Natural killer cell (primary cell): ENCODE results near the gene ZBTB42. TPM values are rescaled to one million over a fixed set of nuclear protein-coding genes. Genes with fewer than 3 reads are reported as not detected.

Experiments
- ATAC-seq, 3 donors: fragments of 150-1000 bp in 2 of 3; fragments of 200-7000 bp in 1 of 3; cut with Tn5 transposase; 1 replicate in 1 of 3; 2 replicates in 2 of 3; pipeline ENCODE4 v1.10.0; 2021; ENCODE audit warnings: mild to moderate bottlenecking in 2 of 3, moderate library complexity in 2 of 3
- DNase-seq, 2 donors: peaks; one replicate each; pipeline versions ENCODE4 v3.0.0 to v3.0.0-alpha.2; 2013 to 2021; ENCODE audit warnings: mixed read lengths in 1 of 2
- H3K27ac ChIP-seq: one replicate; pipeline ENCODE4 v1.5.1; 2013; ENCODE audit warnings: mild to moderate bottlenecking, low read length
- H3K27me3 ChIP-seq: one replicate; pipeline ENCODE4 v1.6.1; 2013; ENCODE audit warnings: low read length; ENCODE audit not compliant: control insufficient read depth, insufficient read depth
- H3K36me3 ChIP-seq: one replicate; pipeline ENCODE4 v1.6.1; 2013; ENCODE audit warnings: low read length; ENCODE audit not compliant: control insufficient read depth, insufficient read depth
- H3K4me1 ChIP-seq: one replicate; pipeline ENCODE4 v1.6.1; 2013; ENCODE audit warnings: low read length; ENCODE audit not compliant: control insufficient read depth, insufficient read depth
- H3K4me3 ChIP-seq: one replicate; pipeline ENCODE4 v1.5.1; 2013; ENCODE audit warnings: low read length
- H3K9me3 ChIP-seq: one replicate; pipeline ENCODE4 v1.6.1; 2013; ENCODE audit warnings: low read length; ENCODE audit not compliant: control insufficient read depth, insufficient read depth
- H3K27ac Mint-ChIP-seq, 2 donors: one replicate each; pipeline ENCODE4 v1.8.0; 2022; ENCODE audit warnings: mild to moderate bottlenecking in 2 of 2, mixed read lengths in 2 of 2, moderate library complexity in 1 of 2
- H3K27me3 Mint-ChIP-seq, 2 donors: one replicate each; pipeline ENCODE4 v1.8.0; 2022; ENCODE audit warnings: low read depth in 2 of 2, mixed read lengths in 2 of 2
- H3K36me3 Mint-ChIP-seq: one replicate; pipeline ENCODE4 v1.8.0; 2022; ENCODE audit warnings: mixed read lengths
- H3K4me1 Mint-ChIP-seq, 2 donors: one replicate each; pipeline ENCODE4 v1.8.0; 2022; ENCODE audit warnings: mixed read lengths in 2 of 2
- H3K4me3 Mint-ChIP-seq: one replicate; pipeline ENCODE4 v1.8.0; 2022; ENCODE audit warnings: mild to moderate bottlenecking, moderate library complexity, mixed read lengths
- H3K9me3 Mint-ChIP-seq, 2 donors: one replicate each; pipeline ENCODE4 v1.8.0; 2022; ENCODE audit warnings: mixed read lengths in 2 of 2
- CTCF ChIP-seq: fragments of 200-600 bp; IDR thresholded peaks from one replicate; pipeline ENCODE4 v1.8.0; 2022; ENCODE audit warnings: antibody characterized with exemption
- WGBS: methylation state at CpG from one replicate; pipeline ENCODE4 v1.1.7; 2013; ENCODE audit warnings: missing lambda C conversion rate; ENCODE audit not compliant: insufficient coverage; 5-methylcytosine and 5-hydroxymethylcytosine counted together
- intact Hi-C: fragments of 100-400 bp; cut with micrococcal nuclease; formaldehyde crosslinking; loops from one replicate; pipeline ENCODE4 v1.14.2; 2022
- total RNA-seq, 4 donors: library from RNA; stranded (reverse); fragments of 120-200 nt in 1 of 4; gene quantifications; one replicate each; pipeline versions ENCODE4 v1.2.3 to v1.2.4, GENCODE V29; 2013 to 2022

The ZBTB42 gene
- total RNA-seq, 3 donors from 2014 or later (not counting 1 experiment from before 2014, with no cell fraction given): 3.6 to 4.5 (median 3.7) TPM

DNA sequence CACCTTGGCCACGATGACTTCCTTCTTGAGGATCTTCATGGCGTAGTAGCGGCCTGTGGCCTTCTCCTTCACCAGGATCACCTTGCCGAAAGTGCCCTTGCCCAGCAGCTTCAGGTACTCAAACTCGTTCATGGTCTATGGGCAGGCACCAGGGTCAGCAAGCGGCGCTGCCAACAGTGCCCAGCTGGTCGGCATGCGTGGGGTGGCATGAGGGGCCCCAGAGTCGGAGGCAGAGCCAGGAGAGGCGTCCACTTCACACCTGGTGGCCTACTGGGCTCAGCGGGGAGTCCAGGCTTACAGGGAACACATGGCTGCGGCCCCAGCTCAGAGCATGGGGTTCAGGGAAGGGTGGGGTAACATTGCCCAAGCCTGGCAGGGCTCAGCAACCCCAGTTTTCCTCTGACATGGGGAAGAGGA is 25.8 kb upstream of the ZBTB42 start:
- H3K4me1 ChIP-seq: no peaks in the 10 kb centered on the region
- ATAC-seq (no peak), DNase-seq (no peak)
- no peak overlapping the region for H3K4me3 Mint-ChIP-seq
- WGBS: 92% methylated on average over 13 of the region's 13 CpGs
- H3K27ac ChIP-seq: no peak overlapping the region
- peaks cover 0 to 2% of the 10 kb centered on the region in 2 donors for H3K9me3 Mint-ChIP-seq
- H3K27me3 ChIP-seq: no peaks in the 10 kb centered on the region
- H3K4me3 ChIP-seq: no peak overlapping the region
- no peak overlapping the region for H3K27ac Mint-ChIP-seq
- H3K9me3 ChIP-seq: no peaks in the 10 kb centered on the region
- H3K4me1 Mint-ChIP-seq: peaks cover 0 to 10% of the 10 kb centered on the region in 2 donors
- TF ChIP-seq CTCF: no peak
- no peaks in the 10 kb centered on the region for H3K36me3 Mint-ChIP-seq
- no peaks in the 10 kb centered on the region for H3K27me3 Mint-ChIP-seq
- intact Hi-C loops: no loop called here
- H3K36me3 ChIP-seq: peaks cover 45% of the 10 kb centered on the region

- Histone ChIP-seq H3K9me3 (no peaks in the 10 kb centered on the region), H3K27ac (no peak overlapping the region), H3K4me3 (no peak overlapping the region), H3K4me1 (no peaks in the 10 kb centered on the region), H3K27me3 (no peaks in the 10 kb centered on the region), H3K36me3 (peaks cover 38% of the 10 kb centered on the region)
- no peak for TF ChIP-seq CTCF
- intact Hi-C loops: no loop called here
- Mint-ChIP-seq H3K4me3 (no peak overlapping the region), H3K4me1 (peaks cover 0 to 10% of the 10 kb centered on the region in 2 donors), H3K9me3 (no peaks in the 10 kb centered on the region), H3K27me3 (no peaks in the 10 kb centered on the region), H3K27ac (no peak overlapping the region), H3K36me3 (no peaks in the 10 kb centered on the region)
- ATAC-seq: no peak
- 98% methylated on average over 15 of the region's 15 CpGs for WGBS
- DNase-seq: no peak
Measured at GRCh38 chr14:104776481-104776880, 24.4 kb upstream of the ZBTB42 start.

GRCh38 chr14:104776961-104777807 is 23.7 kb upstream of the ZBTB42 start:
- 94% methylated on average over 16 of the region's 16 CpGs for WGBS

More at GRCh38 chr14:104776961-104777807, 23.7 kb upstream of the ZBTB42 start:
- no peak for DNase-seq
- H3K9me3 Mint-ChIP-seq: no peaks in the 10 kb centered on the region
- intact Hi-C loops: no loop called here
- H3K4me1 ChIP-seq: no peaks in the 10 kb centered on the region
- no peaks in the 10 kb centered on the region for H3K27me3 ChIP-seq
- H3K9me3 ChIP-seq: no peaks in the 10 kb centered on the region
- no peak for ATAC-seq
- no peak overlapping the region for H3K4me3 ChIP-seq
- peaks cover 0 to 10% of the 10 kb centered on the region in 2 donors for H3K4me1 Mint-ChIP-seq
- no peaks in the 10 kb centered on the region for H3K27me3 Mint-ChIP-seq
- no peak overlapping the region for H3K27ac Mint-ChIP-seq
- H3K36me3 Mint-ChIP-seq: no peaks in the 10 kb centered on the region
- H3K36me3 ChIP-seq: peaks cover 31% of the 10 kb centered on the region
- no peak overlapping the region for H3K27ac ChIP-seq
- H3K4me3 Mint-ChIP-seq: no peak overlapping the region
- TF ChIP-seq CTCF: no peak
